Fibroblast of pulmonary artery (primary cell): ENCODE data around the gene RPL35A.

Source experiments
- DNase-seq: peaks from one replicate; pipeline ENCODE4 v3.0.0-alpha.2; 2010; ENCODE audit warnings: low read depth
- H3K4me3 ChIP-seq: replicated peaks from 2 replicates; pipeline ENCODE4 v1.5.1; 2011; ENCODE audit warnings: low read depth, mild to moderate bottlenecking, control low read depth, low read length, moderate library complexity
- TF ChIP-seq, protein P1 (sequence below): IDR thresholded peaks from 2 replicates; pipeline ENCODE4 v1.5.1; 2011; ENCODE audit warnings: mild to moderate bottlenecking, control low read depth, low read length, inconsistent platforms; ENCODE audit errors: missing control alignments

Gene RPL35A

DNA sequence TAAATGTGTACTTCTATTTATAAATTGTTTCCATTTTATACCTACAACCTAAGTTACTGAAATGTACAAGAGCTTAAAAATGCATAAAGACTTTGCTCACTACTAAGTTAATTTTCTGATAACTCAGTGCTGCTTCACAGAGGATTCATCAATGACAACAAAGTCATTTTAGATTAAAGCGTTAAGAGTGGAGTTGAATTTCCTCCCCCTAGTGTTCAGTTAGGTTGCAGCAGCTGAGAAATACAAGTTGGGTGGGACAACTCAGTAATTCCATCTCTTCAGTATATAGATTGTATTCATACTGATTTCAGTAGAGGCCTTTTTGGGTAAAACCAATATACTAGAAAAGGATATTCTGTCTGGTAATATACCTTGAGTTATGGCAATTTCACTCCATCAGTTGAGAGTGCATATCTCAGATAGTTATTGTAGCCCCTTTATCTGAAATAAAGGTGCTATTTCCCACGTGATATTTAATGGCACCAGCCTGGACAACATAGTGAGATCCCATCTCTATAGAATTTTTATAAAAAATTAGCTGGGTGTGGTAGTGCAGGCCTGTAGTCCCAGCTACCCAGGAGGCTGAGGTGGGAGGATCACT lies 6.9 kb upstream of the RPL35A start:
- H3K4me3 ChIP-seq, result no peak overlapping the region
- TF ChIP-seq, protein P1, sequence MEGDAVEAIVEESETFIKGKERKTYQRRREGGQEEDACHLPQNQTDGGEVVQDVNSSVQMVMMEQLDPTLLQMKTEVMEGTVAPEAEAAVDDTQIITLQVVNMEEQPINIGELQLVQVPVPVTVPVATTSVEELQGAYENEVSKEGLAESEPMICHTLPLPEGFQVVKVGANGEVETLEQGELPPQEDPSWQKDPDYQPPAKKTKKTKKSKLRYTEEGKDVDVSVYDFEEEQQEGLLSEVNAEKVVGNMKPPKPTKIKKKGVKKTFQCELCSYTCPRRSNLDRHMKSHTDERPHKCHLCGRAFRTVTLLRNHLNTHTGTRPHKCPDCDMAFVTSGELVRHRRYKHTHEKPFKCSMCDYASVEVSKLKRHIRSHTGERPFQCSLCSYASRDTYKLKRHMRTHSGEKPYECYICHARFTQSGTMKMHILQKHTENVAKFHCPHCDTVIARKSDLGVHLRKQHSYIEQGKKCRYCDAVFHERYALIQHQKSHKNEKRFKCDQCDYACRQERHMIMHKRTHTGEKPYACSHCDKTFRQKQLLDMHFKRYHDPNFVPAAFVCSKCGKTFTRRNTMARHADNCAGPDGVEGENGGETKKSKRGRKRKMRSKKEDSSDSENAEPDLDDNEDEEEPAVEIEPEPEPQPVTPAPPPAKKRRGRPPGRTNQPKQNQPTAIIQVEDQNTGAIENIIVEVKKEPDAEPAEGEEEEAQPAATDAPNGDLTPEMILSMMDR, result peak; percentile 92
- peak; percentile 70 for DNase-seq

DNA sequence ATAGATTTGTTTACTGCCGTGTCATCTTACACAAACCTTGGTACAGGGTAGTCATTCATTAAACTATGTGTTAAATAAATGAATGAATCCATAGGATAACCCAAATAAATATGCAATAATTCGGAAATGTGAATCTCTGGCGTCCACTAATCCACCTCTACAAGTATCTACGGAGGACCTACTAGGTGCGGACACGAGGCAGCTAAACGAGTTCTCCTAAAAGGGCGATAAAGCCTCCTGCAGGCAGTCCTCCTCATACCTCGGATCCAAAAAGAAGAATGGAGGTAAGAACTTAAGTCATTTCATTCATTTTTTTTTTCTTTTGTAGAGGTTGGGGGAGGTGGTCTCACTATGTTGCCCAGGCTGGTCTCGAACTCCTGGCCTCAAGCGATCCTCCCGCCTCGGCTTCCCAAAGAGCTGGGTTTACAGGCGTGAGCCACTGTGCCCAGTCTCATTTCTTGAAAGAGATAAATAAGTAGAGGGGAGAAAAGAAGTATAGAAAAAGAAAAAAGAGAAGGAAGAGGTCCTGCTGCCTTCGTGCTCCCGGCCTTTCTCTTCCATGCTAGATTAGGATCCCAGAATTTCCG lies 706 bp upstream of the RPL35A start:
- TF ChIP-seq, protein P1, result no peak
- no peak for DNase-seq
- peak overlapping the region; percentile 88 for H3K4me3 ChIP-seq

DNA sequence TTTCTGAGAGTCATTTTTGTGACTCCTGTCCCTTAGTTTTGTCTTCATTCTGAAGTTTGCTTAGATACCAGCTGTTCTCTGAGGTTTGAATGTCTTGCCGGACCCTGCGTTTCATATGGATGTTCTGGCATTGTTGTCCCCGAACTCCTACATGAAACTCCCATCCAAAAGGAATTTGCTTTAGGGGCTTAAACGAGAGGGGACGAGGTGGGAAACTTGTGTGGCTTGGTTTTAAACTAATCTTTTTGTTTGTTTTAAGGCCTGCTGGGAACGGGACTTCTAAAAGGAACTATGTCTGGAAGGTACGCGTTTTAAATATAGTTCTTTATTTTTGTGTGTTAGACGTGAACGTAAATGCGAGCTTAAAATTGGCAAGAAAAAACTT lies 679 bp downstream of the RPL35A start:
- H3K4me3 ChIP-seq, result peak overlapping the region; percentile 88
- TF ChIP-seq, protein P1, result no peak
- DNase-seq, result no peak

DNA sequence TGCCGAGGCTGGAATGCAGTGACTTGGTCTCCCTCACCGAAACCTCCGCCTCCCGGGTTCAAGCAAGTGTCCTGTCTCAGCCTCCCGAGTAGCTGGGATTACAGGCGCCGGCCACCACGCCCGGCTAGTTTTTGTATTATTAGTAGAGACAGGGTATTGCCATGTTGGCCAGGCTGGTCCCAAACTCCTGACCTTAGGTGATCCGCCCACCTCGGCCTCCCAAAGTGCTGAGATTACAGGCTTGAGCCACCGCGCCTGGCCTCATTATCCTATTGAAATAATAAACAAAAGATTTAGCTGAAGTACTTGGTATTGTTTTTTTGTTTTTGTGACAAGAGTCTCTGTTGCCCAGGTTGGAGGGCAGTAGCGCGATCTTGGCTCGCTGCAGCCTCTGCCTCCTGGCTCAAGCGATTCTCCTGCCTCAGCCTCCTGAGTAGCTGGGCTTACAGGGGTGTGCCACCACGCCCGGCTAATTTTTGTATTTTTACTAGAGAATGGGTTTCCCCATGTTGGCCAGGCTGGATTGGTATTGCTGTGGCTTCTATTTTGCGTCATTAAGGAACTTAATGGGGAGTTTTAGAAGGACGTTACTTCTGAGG lies 1.5 kb downstream of the RPL35A start:
- TF ChIP-seq, protein P1, result no peak
- DNase-seq, result no peak
- peak overlapping the region; percentile 88 for H3K4me3 ChIP-seq

DNA sequence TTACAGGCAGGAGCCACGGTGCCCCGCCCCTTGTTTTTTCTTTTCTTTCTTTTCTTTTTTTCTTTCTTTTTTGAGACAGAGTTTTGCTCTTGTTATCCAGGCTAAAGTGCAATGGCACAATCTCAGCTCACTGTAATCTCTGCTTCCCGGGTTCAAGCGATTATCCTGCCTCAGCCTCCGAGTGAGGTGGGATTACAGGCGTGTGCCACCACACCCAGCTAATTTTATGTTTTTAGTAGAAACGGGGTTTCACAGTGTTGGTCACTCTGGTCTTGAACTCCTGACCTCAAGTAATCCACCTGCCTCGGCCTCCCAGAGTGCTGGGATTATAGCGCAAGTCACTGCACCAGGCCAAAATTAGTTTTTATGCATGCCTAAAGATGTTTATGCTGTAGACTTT lies 2.5 kb downstream of the RPL35A start:
- H3K4me3 ChIP-seq, result no peak overlapping the region
- TF ChIP-seq, protein P1, result no peak
- no peak for DNase-seq

DNA sequence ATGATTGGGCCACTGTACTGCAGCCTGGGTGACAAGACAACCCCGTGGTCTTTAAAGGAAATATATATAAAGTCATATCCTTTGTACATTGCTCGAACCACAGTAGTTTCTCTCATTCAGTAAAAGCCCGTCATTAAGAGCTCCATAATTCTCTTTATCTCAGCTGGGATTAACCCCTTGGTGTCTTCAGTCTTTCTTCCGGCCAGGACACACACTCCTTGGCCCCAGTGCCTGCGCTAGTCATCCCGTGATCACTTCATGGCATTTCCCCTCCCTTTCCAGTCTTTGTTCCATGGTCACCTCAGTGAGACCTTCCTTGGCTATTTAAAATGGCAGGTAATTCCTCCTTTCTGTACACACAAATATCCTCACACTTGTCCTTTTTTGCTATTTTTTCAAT lies 3.3 kb downstream of the RPL35A start:
- TF ChIP-seq, protein P1, result no peak
- DNase-seq, result no peak
- H3K4me3 ChIP-seq, result no peak overlapping the region
